Gastroesophageal sphincter (tissue), 4 donors: Measurements from ENCODE around the gene SIAH2. TPM values are rescaled to one million over a fixed set of nuclear protein-coding genes. Genes with fewer than 3 reads are reported as not detected.

Experiments
- ATAC-seq: fragments of 150-250 bp; one replicate; pipeline ENCODE4 v1.9.1; 2016; ENCODE audit warnings: mild to moderate bottlenecking, moderate library complexity
- H3K27ac ChIP-seq, 4 donors: fragments of 200-600 bp; sonication (generic) in 3 of 4; 1 replicate in 3 of 4; 2 replicates in 1 of 4; pipeline ENCODE4 v1.5.1; 2016 to 2019
- H3K27me3 ChIP-seq: fragments of 200-600 bp; sonication (generic); one replicate; pipeline ENCODE4 v1.5.1; 2019
- H3K36me3 ChIP-seq, 2 donors: fragments of 200-600 bp; sonication (generic); one replicate each; pipeline ENCODE4 v1.5.1; 2019; ENCODE audit warnings: control low read depth in 1 of 2
- H3K4me1 ChIP-seq, 3 donors: fragments of 200-600 bp; sonication (generic); 1 replicate in 2 of 3; 2 replicates in 1 of 3; pipeline ENCODE4 v1.5.1; 2016 to 2019; ENCODE audit warnings: control low read depth in 2 of 3
- H3K4me3 ChIP-seq, 2 donors: fragments of 200-600 bp; sonication (generic); one replicate each; pipeline ENCODE4 v1.5.1; 2019; ENCODE audit warnings: mild to moderate bottlenecking in 1 of 2, moderate library complexity in 1 of 2
- H3K9me3 ChIP-seq, 3 donors: fragments of 200-600 bp; sonication (generic); one replicate each; pipeline ENCODE4 v1.5.1; 2017 to 2019; ENCODE audit warnings: control low read depth in 2 of 3
- EP300 ChIP-seq: sonication (generic); formaldehyde crosslinking; IDR thresholded peaks from one replicate; pipeline ENCODE4 v1.6.1; 2017; ENCODE audit warnings: antibody characterized with exemption, mild to moderate bottlenecking
- POLR2A ChIP-seq, 2 donors: fragments of 450-650 bp; IDR thresholded peaks; one replicate each; pipeline ENCODE4 v1.6.1; 2017; ENCODE audit warnings: antibody characterized with exemption in 2 of 2, mild to moderate bottlenecking in 2 of 2, moderate library complexity in 1 of 2
- POLR2AphosphoS5 ChIP-seq: sonication (generic); formaldehyde crosslinking; IDR thresholded peaks from one replicate; pipeline ENCODE4 v1.6.1; 2017; ENCODE audit warnings: antibody characterized with exemption
- WGBS, 2 donors: methylation state at CpG; one replicate each; pipeline ENCODE4 v1.1.5; 2018; ENCODE audit warnings: low coverage in 1 of 2; 5-methylcytosine and 5-hydroxymethylcytosine counted together
- total RNA-seq, 4 donors: library from RNA; depleted of rRNA; stranded (reverse); fragments of >200 nt; gene quantifications; one replicate each; pipeline ENCODE4 v1.1.0, GENCODE V29; 2016
- TF ChIP-seq, protein P1 (sequence below), 4 experiments: fragments of 200-600 bp in 2 of 4; fragments of 450-650 bp in 2 of 4; sonication (generic) in 1 of 4; IDR thresholded peaks; one replicate each; pipeline ENCODE4 v1.5.1; 2017 to 2019; ENCODE audit warnings: antibody characterized with exemption in 4 of 4, mild to moderate bottlenecking in 2 of 4, moderate library complexity in 2 of 4

SIAH2 gene
- total RNA-seq, 4 donors from 2014 or later = 26.0 to 36.1 (median 28.5) TPM

DNA sequence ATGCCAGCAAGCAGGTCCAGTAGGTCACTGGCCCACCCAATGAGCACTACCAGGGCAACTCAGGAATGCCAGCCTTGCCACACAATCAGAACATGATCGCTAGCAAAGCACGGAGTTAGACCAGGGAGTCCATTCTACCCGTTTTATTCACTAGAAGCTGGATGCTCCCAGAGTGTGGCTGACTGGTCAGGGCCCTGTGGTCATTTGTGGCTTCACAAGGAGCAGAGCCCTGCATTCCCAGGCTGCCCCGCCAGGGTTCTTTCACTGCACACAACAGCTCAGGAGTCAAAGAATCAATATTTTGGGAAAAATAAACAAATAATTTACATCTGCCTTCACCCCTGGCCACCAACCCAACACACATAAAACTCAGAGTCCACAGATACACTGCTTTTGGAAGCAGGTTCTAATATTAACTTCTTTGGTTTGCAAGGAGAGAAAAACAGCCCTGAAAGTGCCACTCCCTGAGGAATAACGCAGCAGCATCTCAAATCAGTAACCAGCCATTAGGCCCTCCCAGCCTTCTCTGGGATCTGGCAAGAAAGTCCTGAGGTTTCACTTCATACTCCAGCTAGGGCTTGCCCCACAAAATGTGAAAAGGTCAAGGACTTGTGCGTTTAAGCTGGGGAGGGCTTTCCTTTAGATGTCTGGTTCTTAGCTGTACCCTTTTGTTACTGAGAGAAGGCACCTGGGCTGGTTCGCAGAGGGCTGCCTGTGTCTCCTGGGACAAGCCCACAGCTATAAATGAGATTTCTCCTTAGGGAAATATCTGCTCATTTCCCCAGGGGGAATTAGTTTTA lies 16.0 kb downstream of the SIAH2 start:
- H3K4me3 ChIP-seq = no peak overlapping the region
- peak overlapping the region in 1 of 4 donors; percentile 0 for H3K27ac ChIP-seq
- peaks cover 0 to 6% of the 10 kb centered on the region in 2 donors for H3K36me3 ChIP-seq
- no peaks in the 10 kb centered on the region for H3K27me3 ChIP-seq
- no peaks in the 10 kb centered on the region for H3K9me3 ChIP-seq
- TF ChIP-seq POLR2A (IDR thresholded peaks at IDR 0.05) (no peak), EP300 (no peak), POLR2AphosphoS5 (no peak)
- TF ChIP-seq, protein P1, sequence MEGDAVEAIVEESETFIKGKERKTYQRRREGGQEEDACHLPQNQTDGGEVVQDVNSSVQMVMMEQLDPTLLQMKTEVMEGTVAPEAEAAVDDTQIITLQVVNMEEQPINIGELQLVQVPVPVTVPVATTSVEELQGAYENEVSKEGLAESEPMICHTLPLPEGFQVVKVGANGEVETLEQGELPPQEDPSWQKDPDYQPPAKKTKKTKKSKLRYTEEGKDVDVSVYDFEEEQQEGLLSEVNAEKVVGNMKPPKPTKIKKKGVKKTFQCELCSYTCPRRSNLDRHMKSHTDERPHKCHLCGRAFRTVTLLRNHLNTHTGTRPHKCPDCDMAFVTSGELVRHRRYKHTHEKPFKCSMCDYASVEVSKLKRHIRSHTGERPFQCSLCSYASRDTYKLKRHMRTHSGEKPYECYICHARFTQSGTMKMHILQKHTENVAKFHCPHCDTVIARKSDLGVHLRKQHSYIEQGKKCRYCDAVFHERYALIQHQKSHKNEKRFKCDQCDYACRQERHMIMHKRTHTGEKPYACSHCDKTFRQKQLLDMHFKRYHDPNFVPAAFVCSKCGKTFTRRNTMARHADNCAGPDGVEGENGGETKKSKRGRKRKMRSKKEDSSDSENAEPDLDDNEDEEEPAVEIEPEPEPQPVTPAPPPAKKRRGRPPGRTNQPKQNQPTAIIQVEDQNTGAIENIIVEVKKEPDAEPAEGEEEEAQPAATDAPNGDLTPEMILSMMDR (IDR thresholded peaks at IDR 0.05) = no peak
- ATAC-seq = no peak
- 42 to 55% methylated on average over 2 of the region's 7 CpGs for WGBS, 2 donors
- peaks cover 5 to 85% (median 18%) of the 10 kb centered on the region in 3 donors for H3K4me1 ChIP-seq

DNA sequence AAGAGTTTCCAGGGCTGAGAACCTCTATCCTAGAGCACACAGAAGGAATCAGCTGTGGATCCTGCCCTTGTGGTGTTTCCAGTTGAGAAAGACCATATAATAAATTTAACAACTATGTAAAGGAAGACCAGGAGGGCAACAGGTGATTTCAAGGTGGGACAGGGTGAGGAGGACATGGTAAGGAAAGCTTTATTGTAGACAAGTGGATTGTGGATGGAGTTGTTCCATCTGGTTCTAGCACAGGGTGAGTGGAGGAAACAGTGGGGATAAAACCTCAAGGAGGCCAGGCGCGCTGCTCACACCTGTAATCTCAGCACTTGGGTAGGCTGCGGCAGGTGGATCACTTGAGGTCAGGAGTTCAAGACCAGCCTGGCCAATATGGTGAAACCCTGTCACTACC lies 17.1 kb downstream of the SIAH2 start:
- TF ChIP-seq EP300 (no peak), POLR2AphosphoS5 (no peak), POLR2A (IDR thresholded peaks at IDR 0.05) (no peak)
- TF ChIP-seq, protein P1 (IDR thresholded peaks at IDR 0.05) = no peak
- Histone ChIP-seq H3K27me3 (no peaks in the 10 kb centered on the region), H3K4me3 (no peak overlapping the region), H3K4me1 (peaks cover 5 to 74% (median 14%) of the 10 kb centered on the region in 3 donors), H3K27ac (no peak overlapping the region), H3K9me3 (no peaks in the 10 kb centered on the region), H3K36me3 (peaks cover 0 to 17% of the 10 kb centered on the region in 2 donors)
- ATAC-seq = no peak
- WGBS, 2 donors = 100% methylated on average over 3 of the region's 3 CpGs; no CpG with 5 or more reads in 1 of the 2 donors

DNA sequence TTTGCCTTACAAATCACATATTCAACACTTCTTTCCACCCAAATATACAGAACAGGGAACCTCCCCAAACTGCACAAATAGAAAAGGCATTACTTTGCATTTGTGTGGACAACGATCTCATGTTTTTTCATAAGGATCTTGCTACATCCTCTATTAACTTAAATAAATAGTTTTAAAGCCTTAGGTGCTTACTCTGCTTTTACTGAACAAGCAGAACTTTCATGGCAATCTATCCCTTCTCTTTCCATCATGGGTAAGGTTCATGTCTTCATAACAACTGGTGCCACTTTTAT lies 18.1 kb downstream of the SIAH2 start:
- no peaks in the 10 kb centered on the region for H3K9me3 ChIP-seq
- peaks cover 5 to 69% (median 14%) of the 10 kb centered on the region in 3 donors for H3K4me1 ChIP-seq
- no peak overlapping the region for H3K4me3 ChIP-seq
- TF ChIP-seq POLR2A (IDR thresholded peaks at IDR 0.05) = no peak
- TF ChIP-seq, protein P1 (IDR thresholded peaks at IDR 0.05) = no peak
- TF ChIP-seq POLR2AphosphoS5 = no peak
- no peak for TF ChIP-seq EP300
- H3K27ac ChIP-seq = peak overlapping the region in 2 of 4 donors; percentile 28 to 33
- WGBS, 2 donors = 20 to 21% methylated on average over 1 of the region's 1 CpG
- peaks cover 0 to 25% of the 10 kb centered on the region in 2 donors for H3K36me3 ChIP-seq
- no peak for ATAC-seq
- H3K27me3 ChIP-seq = no peaks in the 10 kb centered on the region

DNA sequence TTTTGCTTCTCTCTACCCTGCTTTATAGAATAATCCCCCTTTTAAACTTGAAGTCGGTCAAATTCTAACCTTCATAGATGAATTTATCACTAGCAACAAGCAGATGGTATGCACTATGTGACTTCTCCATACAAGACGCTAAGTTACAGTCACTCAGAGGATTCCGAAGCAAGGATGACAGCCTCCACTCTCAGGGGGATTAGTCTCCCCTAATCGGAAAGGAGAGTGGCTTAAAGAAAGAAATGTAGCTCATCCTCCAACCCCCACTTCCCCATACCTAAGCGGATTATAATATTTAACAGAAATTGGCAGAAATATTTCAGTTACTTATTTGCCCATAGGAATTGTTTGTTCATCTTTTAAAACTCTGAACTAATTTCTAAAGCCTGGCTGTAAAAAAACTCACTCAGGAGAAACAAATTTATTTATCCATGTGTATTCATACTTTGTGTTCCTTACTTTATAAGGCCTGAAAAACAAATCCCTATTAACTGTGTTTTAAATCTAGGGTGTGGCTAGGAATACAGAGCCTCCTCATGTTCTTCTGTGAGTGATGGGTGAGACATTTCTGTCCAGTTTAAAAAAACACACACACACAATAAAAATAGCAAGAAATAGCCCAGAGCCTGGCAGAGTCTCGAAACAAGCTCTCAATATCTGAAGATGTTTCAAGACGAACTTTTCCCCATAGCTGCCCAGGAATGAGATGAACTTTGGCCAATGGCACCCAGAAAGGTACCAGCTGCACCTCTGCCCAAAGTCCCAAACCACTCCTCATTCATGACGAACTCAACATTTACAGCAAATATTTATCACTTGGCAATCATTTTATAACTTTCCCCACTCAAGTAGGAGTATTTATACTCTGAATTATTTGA lies 18.7 kb downstream of the SIAH2 start:
- peaks cover 5 to 64% (median 14%) of the 10 kb centered on the region in 3 donors for H3K4me1 ChIP-seq
- H3K36me3 ChIP-seq = peaks cover 0 to 27% of the 10 kb centered on the region in 2 donors
- no peak overlapping the region for H3K4me3 ChIP-seq
- H3K27ac ChIP-seq = peak overlapping the region in 3 of 4 donors; percentile 24 to 33 (median 28)
- TF ChIP-seq EP300 (no peak), POLR2A (IDR thresholded peaks at IDR 0.05) (no peak), POLR2AphosphoS5 (no peak)
- TF ChIP-seq, protein P1 (IDR thresholded peaks at IDR 0.05) = no peak
- no peak for ATAC-seq
- H3K27me3 ChIP-seq = no peaks in the 10 kb centered on the region
- 42 to 48% methylated on average over 7 to 8 of the region's 8 CpGs for WGBS, 2 donors
- no peaks in the 10 kb centered on the region for H3K9me3 ChIP-seq
